Stromal cell of bone marrow (primary cell): Measurements from ENCODE around the gene PKIB.

Experiments used
- DNase-seq: peaks from one replicate; pipeline ENCODE4 v3.0.0-alpha.2; 2012; ENCODE audit warnings: low read depth

Gene PKIB

DNA sequence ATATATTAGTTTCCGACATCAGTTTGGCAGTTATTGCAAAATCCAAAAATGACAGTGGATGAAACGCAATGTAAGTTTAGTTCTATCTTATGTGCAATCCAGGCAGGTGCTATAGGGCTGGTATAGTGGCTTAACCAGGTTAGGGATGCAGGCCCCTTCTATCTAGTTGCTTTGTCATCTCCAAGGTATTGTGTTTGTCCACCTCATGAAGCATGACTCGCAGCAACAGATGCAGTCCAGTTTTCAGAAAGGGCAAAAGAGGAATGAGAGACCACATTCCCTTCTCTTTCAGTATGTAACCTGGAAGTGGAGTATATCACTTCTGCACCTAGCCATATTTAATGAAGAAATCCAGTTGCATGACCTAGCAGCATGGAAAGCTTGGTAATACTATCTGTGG lies 59.7 kb downstream of the PKIB start:
- DNase-seq: no peak

DNA sequence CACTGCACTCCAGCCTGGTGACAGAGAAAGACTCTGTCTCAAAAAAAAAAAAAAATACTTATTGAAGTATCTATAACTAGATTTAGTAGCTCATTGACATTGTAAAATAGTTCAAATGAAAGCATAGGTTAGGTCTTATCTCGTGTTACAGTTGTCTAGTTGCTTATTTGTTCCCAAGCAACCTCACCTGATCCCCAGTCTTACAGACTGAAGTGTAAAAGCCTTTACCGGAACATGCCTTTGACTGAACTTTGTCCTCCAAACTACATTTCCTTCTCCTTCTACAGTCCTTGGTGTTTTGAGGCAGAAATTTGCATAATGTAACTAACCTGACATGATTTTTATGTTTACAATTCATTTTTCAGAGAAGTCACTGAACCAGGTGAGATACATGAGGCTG lies 61.0 kb downstream of the PKIB start:
- DNase-seq: no peak

DNA sequence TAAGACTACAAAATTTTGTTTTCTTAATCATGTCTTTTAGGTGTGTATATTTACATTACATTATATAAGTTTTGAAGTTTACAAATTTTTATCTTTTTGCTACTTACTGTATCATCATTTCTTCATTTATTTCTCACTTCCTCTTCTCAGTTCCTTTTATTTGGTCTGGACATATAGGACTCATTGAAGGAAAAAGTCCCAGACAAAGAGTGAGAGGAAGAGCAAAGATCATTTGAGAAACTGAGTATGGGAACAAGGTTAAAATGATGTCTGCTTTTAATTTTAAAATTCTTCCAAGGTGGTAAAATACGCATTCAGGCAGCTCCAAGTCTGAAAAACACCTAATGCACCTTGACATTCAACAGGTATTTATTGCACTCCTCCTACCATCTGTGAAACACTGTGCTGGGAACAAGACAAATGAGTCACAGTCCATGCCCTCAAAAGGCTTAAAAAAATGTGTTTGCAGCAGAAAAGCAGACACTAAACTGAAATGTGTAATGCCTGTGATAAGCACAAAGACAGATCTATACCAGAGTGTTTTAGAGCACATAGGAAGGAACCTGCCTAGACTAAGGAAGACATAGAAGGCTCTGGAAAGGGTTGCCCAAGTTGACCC lies 63.2 kb downstream of the PKIB start:
- DNase-seq: no peak

- no peak for DNase-seq
Measured at GRCh38 chr6:122676146-122676545, 65.9 kb downstream of the PKIB start.

DNA sequence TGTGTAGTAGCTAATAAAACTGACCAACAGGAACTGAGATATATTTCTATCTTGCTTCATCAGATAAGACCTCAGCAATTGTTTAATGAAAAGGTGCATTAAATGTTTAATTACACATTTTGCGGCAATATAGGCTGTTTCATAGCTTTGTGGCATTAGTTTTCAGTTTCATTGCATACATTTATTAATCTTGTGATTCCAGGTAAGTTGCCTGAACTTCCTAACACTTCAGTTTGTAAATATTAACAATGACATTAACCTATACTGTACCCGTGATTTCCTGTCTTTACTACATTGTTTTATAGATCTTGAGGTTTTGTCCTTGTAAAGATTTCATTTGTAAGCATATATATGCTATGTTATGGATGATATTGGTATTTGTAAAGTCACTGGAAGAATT lies 66.5 kb downstream of the PKIB start:
- no peak for DNase-seq

GRCh38 chr6:122677406-122677805 lies 67.2 kb downstream of the PKIB start:
- no peak for DNase-seq

- no peak for DNase-seq
Measured at GRCh38 chr6:122678841-122679240, 68.6 kb downstream of the PKIB start.

GRCh38 chr6:122681705-122682104 lies 71.5 kb downstream of the PKIB start:
- DNase-seq: no peak

DNA sequence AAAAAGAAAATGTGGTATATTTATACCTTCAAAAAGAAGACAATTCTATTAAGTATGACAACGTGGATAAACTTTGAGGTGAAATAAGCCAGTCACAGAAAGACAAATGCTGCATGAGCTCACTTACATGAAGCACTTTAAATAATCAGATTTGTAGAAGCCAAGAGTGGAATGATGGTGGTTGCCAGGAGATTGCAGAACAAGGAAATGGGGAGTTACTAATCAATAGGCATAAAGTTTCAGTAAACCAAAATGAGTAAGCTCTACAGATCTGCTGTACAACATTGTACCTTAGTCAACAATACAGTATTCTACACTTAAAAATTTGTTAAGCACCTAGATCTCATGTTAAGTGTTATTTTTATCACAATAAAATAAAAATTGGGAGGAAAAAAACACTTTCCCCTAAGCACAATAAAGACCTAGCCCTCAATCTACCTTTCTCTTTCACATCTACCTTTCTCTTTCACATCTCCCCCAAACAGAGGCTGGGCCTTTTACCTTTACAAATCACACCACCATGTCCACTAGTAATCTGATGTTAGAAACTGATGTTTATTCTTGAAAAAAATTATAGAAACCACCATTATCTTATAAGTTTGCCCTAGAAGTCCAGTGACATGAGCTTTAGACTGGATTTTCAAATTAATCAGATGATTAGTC lies 73.9 kb downstream of the PKIB start:
- no peak for DNase-seq

DNA sequence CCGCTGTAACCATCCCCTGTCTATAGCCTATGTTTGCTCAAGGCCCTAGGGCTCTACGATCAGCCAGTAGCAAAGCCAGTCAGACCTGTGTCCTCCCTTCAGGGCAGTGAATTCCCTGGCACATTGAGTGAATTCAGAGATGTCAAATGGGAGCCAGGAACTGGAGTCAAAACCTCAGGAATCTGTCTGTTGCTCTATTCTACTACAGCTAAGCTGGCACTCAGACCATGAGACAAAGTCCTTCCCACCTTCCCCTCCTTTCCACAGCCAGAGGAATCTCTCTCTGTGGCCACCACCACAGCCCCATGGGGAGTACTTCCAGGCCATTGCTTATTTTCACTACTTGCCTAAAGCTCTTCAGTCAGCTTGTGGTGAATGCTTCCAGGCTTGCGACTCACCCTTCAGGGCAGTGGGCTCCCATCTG lies 82.0 kb downstream of the PKIB start:
- peak; percentile 66 for DNase-seq

GRCh38 chr6:122692807-122693580 lies 82.8 kb downstream of the PKIB start:
- no peak for DNase-seq

- no peak for DNase-seq
Measured at GRCh38 chr6:122694075-122694474, 83.9 kb downstream of the PKIB start.

DNA sequence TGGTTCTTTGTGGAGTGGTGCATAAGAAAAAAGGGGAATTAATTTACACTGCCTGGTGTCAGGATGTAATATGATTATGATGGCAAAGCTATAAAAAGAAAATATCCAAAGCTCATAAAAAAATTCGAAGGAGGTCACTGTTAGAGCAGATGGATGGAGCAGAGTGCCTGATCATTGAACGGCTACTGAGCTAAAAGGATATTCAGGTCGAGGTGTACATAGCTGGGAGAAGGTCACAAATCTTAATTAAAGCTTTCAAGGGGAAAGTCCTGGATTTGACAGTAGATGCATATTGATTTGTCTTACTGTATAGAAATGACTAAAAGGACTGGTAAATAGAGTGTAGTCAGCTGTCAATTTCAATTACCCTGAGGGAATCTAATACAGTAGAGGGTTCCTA lies 84.4 kb downstream of the PKIB start:
- no peak for DNase-seq

DNA sequence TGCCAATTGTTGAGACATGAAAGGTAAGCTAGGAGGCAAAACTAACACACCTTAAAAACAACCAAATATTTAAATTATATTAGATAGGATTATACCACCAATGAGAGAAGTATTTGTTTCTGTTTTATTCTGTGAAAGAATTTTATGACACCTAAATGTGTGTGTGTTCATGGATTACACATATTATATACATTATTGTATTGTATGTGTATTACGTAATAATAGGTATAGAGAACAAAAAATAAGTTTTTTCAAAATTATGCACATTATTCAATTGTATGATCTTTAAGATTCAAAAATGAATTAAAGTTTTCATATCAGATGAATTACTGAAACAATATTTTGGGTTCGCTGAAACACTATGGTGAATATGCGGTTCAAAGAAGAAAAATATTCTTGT lies 85.0 kb downstream of the PKIB start:
- DNase-seq: no peak

DNA sequence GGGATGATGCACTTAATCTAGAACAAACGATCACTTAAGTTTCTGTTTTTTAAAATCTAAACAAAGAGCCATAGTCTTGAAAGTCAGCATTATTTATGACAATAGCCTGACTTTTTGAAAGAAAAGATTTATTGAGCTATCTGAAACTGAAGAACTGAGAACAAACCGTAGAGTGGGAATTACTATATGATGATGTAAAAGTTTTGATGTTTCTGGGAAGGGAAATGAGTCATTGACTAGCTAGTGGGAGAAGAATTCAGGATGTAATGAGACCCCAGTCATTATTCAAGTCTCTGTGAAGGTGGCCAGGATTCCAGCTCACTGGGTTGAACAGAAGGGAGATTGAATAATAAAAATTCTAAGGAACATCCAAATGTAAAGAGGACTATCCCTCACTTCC lies 85.9 kb downstream of the PKIB start:
- no peak for DNase-seq

GRCh38 chr6:122696853-122697252 lies 86.6 kb downstream of the PKIB start:
- no peak for DNase-seq

GRCh38 chr6:122697458-122697857 lies 87.3 kb downstream of the PKIB start:
- DNase-seq: no peak

GRCh38 chr6:122701666-122702065 lies 91.5 kb downstream of the PKIB start:
- DNase-seq: no peak

DNA sequence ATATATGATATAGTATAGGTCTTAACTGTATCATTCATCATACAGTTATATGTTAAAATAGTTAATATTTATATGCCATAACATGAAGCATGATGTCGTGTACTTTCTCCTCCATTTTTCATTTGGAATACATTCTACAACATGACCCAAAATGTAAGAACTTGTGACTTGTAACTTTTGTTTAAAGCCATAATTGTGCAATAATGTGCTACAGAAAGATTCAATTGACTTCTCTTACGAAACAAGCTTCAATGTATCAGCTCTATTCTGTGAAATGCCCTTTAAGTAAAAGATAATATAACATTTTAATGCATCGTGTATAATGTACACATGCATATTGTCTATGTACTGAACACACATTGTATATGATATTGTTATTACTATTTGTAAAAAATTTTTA lies 92.6 kb downstream of the PKIB start:
- DNase-seq: no peak

DNA sequence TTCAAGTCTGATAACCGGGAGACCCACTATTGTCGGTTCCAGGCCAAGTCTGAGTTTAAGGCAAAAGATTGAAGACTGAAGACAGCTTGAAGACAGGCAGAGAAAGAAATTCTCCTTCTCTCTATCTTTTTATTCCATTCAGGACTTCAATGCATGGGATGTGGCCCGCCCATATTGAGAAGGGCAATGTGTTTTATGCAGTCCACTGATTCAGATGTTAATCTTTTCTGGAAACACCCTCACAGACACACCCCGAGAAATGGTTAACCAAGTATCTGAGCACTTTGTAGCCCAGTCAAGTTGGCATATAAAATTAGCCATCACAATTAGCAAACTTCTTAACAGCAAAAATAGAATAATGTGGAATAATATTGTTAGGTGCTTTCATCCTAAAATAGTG lies 93.9 kb downstream of the PKIB start:
- DNase-seq: no peak

- no peak for DNase-seq
Measured at GRCh38 chr6:122709922-122710512, 99.8 kb downstream of the PKIB start.

DNA sequence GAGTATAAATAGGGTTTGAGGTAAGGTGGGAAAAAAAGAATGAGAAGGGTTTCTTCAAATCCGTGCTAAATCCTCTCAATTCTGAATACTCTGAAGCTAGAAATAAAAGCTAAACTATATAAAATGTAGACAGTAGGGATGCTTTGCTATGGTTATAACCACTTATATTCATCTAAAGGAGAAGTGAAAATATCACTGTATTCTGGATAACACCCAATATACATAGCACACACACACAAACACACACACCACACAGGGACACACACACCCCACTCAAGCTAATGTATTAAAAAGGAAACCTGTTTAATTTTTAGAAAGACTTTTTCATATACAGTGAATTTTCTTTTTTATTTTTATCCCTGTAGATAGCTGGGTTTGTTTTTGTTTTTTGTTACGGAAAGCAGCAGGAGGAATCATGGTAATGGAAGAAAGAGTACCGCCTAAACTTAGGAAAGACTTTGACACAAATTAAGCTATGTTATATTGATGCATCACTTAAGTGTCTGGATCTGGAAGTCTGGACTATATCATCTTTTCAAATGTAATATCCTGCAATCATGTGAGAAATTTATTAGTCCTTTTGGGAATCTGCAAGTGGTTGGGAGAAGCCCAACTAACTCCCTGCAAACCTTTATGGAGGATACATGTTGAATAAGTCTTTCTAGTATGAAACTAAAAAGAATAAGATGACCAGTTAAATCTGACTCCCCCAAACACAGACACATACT lies 100.9 kb downstream of the PKIB start:
- DNase-seq: no peak
